Activated naive CD4-positive, alpha-beta T cell treated with anti-CD3 and anti-CD28 coated beads for 36 hours (primary cell): ENCODE results near the gene CLASP1. TPM values are rescaled to one million over a fixed set of nuclear protein-coding genes. Genes with fewer than 3 reads are reported as not detected.
A peak's percentile ranks its signal among the peaks of the same experiment; 100 is the strongest.
"Not testable (repeated sequence)": the region's sequence is repeated elsewhere in the genome, so short reads cannot be mapped to it uniquely, and the experiment has no call there.

ENCODE experiments used
- CTCF ChIA-PET: fragments of 350-600 bp; sonication (Branson Sonifier 250); formaldehyde crosslinking; loops from one replicate; lab custom pipeline; 2021; ENCODE audit warnings: antibody characterized with exemption; lab: Charles Lee
- DNase-seq: peaks from one replicate; pipeline ENCODE4 v3.0.0-alpha.2; 2020
- H3K27ac Mint-ChIP-seq: one replicate; pipeline ENCODE4 v1.8.0; 2021; ENCODE audit warnings: mild to moderate bottlenecking, mixed read lengths
- H3K27me3 Mint-ChIP-seq: one replicate; pipeline ENCODE4 v1.8.0; 2021; ENCODE audit warnings: low read depth, mixed read lengths
- H3K36me3 Mint-ChIP-seq: one replicate; pipeline ENCODE4 v1.8.0; 2021; ENCODE audit warnings: low read depth, mixed read lengths
- H3K4me1 Mint-ChIP-seq: one replicate; pipeline ENCODE4 v1.8.0; 2021; ENCODE audit warnings: low read depth, mixed read lengths
- H3K4me3 Mint-ChIP-seq: one replicate; pipeline ENCODE4 v1.8.0; 2021; ENCODE audit warnings: mild to moderate bottlenecking, moderate library complexity, mixed read lengths
- H3K9me3 Mint-ChIP-seq: one replicate; pipeline ENCODE4 v1.8.0; 2021; ENCODE audit warnings: mixed read lengths
- intact Hi-C: fragments of 100-400 bp; cut with micrococcal nuclease; formaldehyde crosslinking; loops from one replicate; pipeline ENCODE4 v1.15.1; 2023
- total RNA-seq, 2 experiments: library from RNA; stranded (reverse); gene quantifications; one replicate each; pipeline ENCODE4 v1.2.3, GENCODE V29; 2021

Gene CLASP1
- total RNA-seq, 2 experiments from 2014 or later: 47.3 to 51.5 TPM

DNA sequence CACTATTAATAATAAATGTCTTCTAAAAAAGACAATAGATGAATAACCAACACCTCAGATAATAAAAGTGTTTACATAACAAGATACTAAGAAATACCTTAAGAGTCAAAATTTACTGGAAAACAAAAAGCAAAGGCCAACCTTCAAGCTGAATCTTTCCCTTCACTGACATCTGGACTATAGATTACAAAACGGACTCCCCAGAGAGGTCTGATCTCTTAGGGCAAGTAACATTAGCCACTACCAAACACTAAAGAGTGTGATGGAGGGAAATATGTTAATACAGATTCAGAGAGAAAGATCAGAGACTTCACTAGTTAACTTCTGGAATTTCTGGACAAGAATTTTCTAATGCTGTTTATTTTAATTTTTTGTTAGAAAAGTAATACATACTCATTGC is 13.9 kb downstream of the CLASP1 start:
- Mint-ChIP-seq H3K27ac (no peak overlapping the region), H3K36me3 (peaks cover 18% of the 10 kb centered on the region), H3K9me3 (peaks cover 8% of the 10 kb centered on the region), H3K4me1 (peaks cover 31% of the 10 kb centered on the region), H3K27me3 (no peaks in the 10 kb centered on the region), H3K4me3 (no peak overlapping the region)
- DNase-seq: no peak
- intact Hi-C loops: no loop called here
- CTCF ChIA-PET: interaction anchor here (1.1 kb wide), 1 partner anchor 8 kb away, joined by 3 read pairs; no protein-coding TSS in a partner anchor

DNA sequence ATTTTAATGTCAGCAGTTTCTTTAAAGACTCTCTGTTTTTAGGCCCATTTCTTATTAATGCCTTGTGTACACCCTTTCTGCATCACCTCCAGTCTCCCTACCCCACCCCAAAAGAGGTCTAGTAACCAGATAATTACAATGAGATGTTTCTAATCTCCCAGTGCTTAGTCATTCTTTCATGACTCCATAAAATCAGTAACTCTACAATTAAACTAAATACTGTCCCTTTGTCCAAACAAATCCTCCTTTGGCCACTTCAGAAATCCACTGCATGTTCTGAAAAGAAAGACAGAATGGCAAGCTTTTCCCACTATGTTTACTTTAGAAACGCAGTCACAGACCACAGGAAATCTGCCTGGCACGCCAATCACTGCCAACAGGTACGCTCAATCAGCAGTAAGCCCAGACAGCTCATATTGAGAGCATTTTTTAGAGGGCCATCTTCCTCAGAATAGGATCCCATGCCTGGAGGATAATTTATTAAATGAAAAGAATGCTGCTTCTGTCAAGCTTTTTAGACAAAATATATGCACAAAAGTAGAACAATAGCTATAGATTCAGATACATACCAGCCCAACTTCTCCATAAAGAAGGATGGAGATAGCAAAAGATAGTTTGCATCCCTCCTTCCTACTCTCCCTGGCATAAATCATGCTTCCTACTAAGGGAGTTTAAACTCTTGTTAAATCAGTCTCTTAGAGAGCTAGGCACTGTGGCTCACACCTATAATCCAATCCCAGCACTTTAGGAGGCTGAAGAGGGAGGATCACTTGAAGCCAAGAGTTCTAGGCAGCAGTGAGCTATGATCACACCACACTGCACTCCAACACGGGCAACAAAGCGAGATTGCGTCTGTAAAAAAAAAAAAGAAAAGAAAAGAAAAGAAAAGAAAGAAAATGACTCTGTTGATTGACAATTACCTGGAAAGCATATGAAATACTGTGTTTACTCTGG is 14.6 kb downstream of the CLASP1 start:
- Mint-ChIP-seq H3K27me3 (no peaks in the 10 kb centered on the region), H3K27ac (no peak overlapping the region), H3K4me3 (no peak overlapping the region), H3K36me3 (peaks cover 13% of the 10 kb centered on the region), H3K4me1 (peaks cover 33% of the 10 kb centered on the region), H3K9me3 (peaks cover 5% of the 10 kb centered on the region)
- intact Hi-C loops: loop anchor here (1.0 kb wide), 1 partner anchor 14 kb away; no protein-coding TSS in a partner anchor
- peak; percentile 17 for DNase-seq
- CTCF ChIA-PET: interaction anchor here (1.1 kb wide), 1 partner anchor 8 kb away, joined by 3 read pairs; no protein-coding TSS in a partner anchor

DNA sequence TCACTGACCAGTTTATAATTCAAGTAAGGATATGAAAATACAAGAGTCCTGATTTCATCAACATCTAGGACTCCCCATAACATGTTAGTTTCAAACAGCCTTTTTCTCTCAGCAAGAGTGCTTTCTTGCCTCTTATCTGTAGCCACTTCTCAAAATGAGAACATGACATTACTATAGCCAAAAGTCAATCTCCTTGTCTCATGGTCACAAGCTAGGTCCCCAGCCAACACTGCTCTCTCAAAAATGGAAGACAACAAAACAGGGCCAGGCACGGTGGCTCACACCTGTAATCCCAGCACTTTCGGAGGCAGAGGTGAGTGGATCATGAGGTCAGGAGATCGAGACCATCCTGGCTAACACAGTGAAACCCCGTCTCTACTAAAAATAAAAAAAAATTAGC is 15.8 kb downstream of the CLASP1 start:
- Mint-ChIP-seq H3K27me3 (no peaks in the 10 kb centered on the region), H3K9me3 (peaks cover 3% of the 10 kb centered on the region), H3K4me1 (peaks cover 33% of the 10 kb centered on the region), H3K27ac (no peak overlapping the region), H3K36me3 (peaks cover 9% of the 10 kb centered on the region), H3K4me3 (no peak overlapping the region)
- intact Hi-C loops: no loop called here
- DNase-seq: no peak
- CTCF ChIA-PET: interaction anchor here (0.6 kb wide), 1 partner anchor 9 kb away, joined by 3 read pairs; no protein-coding TSS in a partner anchor

DNA sequence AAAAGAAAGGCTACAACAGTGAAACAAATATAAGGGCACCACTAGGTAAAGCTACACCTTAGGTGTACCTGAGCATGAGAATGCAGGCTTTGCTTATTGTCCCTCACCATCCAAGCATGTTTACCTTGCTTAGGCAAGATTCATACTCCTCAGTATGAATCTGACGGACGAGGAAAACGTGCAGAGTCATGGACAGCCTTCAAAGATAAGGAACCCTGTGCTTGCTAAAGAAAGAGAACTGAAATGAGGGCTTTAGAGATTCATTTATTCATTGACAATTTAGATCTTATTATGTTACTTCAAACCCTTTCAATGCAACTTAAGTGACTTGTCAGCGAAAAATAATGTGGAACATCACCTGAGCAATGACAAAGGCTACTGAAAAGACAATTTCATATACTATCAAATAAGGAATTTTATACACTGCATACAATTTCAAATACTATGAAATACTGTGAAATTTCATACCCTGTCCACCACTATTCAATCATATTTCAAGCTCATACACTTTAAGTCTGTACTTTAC is 21.7 kb downstream of the CLASP1 start:
- no peak overlapping the region for H3K27ac Mint-ChIP-seq
- H3K27me3 Mint-ChIP-seq: no peaks in the 10 kb centered on the region
- H3K9me3 Mint-ChIP-seq: no peaks in the 10 kb centered on the region
- H3K4me3 Mint-ChIP-seq: no peak overlapping the region
- CTCF ChIA-PET: no interaction called here
- intact Hi-C loops: no loop called here
- peaks cover 16% of the 10 kb centered on the region for H3K4me1 Mint-ChIP-seq
- DNase-seq: no peak
- H3K36me3 Mint-ChIP-seq: peaks cover 5% of the 10 kb centered on the region

DNA sequence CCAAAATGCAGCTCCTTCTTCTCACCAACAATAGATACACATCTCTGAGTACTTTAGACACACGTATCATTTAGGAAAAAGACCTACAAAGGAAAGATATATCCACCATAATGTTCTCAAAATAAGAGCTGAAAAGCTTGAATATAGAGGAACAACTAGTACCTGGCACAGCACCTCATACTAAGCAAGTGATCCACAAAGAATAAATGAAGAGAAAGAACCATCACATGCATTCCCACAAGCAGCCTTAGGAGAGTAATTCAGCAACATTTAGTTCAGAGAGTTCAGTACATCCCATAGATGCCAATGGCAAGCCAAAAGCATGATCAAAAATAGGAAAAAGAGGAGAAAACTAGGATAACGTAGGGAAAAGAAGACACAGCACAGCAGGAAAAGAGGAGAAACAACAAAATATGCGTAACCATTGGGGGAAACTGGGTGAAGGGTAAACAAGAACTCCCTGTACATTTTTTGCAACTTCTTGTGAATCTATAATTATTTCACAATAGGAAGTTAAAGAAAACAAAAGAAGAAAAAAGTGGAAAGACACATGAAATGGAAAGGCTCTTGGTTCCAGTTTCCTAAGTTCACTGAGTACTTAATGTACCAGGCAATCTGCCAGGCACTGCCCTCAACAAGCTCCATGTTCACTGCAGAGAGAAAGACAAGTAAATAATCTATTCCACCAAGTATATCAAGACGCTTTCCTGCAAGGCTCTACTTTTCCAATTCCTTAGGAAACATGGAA is 22.3 kb downstream of the CLASP1 start:
- peaks cover 5% of the 10 kb centered on the region for H3K36me3 Mint-ChIP-seq
- CTCF ChIA-PET: no interaction called here
- H3K27me3 Mint-ChIP-seq: no peaks in the 10 kb centered on the region
- H3K4me3 Mint-ChIP-seq: no peak overlapping the region
- no peaks in the 10 kb centered on the region for H3K9me3 Mint-ChIP-seq
- DNase-seq: no peak
- no peak overlapping the region for H3K27ac Mint-ChIP-seq
- H3K4me1 Mint-ChIP-seq: peaks cover 16% of the 10 kb centered on the region
- intact Hi-C loops: no loop called here

DNA sequence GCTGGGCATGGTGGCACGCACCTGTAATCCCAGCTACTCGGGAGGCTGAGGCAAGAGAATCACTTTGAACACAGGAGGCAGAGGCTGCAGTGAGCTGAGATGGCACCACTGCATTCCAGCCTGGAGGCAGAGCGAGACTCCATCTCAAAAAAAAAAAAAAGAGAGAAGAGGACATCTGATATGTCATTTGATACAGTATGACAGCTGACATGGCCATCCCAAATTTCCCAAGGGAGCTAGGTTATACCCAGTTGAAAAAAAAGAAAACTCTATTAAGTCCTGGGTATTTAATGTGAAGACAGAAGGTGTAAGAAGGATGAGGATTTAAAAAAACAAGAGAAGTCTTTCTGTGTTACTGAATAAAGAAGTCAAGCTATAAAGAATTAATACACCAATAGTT is 23.3 kb downstream of the CLASP1 start:
- Mint-ChIP-seq H3K27ac (no peak overlapping the region), H3K9me3 (no peaks in the 10 kb centered on the region), H3K4me1 (peaks cover 16% of the 10 kb centered on the region), H3K4me3 (no peak overlapping the region), H3K36me3 (peaks cover 5% of the 10 kb centered on the region), H3K27me3 (no peaks in the 10 kb centered on the region)
- intact Hi-C loops: no loop called here
- CTCF ChIA-PET: interaction anchor here (0.6 to 1.1 kb wide), 3 partner anchors 26 to 164 kb away, joined by 3 to 4 read pairs (median 4); no protein-coding TSS in a partner anchor
- DNase-seq: no peak

DNA sequence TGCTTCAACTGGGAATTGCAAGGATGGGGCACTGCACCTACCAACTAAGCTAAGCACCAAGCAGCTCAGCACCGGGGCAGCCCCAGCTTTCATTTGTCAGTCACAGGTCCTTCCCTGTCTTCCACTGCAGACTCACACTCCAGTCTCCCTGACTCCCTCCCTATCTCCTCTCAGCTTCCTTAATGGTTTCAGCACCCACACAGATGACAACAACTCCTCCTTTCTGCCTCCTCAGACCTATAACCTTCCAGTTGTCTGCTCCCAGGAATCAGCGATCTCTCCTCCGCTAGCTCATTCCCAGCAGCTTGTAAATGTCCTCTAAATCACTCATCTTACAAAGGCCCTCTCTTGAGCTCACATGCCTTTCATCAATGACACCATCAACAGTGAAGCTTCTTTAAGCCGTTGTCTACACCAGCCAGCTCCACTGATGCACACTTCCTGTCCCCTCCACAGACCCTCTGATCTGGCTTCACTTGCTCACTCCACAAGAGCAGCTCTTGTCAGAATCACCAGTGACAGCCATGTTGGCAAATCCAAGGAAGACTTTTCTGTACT is 32.1 kb downstream of the CLASP1 start:
- CTCF ChIA-PET: no interaction called here
- Mint-ChIP-seq H3K27me3 (no peaks in the 10 kb centered on the region), H3K4me1 (peaks cover 7% of the 10 kb centered on the region), H3K36me3 (peaks cover 5% of the 10 kb centered on the region), H3K27ac (no peak overlapping the region), H3K9me3 (no peaks in the 10 kb centered on the region), H3K4me3 (no peak overlapping the region)
- intact Hi-C loops: no loop called here
- DNase-seq: peak; percentile 26

DNA sequence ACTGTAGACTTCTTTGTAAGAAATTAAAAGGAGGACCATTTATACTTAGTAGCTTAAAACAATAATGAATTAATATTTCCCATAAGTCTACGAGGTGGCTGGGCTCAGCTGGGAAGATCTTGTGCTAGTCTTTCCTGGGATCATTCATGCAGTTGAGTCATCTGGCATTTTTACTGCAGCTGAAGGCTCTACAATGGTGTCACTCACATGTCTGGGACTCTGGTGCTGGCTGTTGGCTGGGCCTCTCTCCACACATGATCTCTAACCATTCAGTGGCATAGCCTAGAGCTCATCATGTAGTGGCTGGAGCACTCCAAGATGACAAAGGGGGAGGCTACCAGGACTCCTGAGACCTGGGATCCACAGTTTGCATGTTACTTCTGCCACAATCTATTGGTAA is 35.5 kb downstream of the CLASP1 start:
- no peak overlapping the region for H3K27ac Mint-ChIP-seq
- DNase-seq: no peak
- CTCF ChIA-PET: interaction anchor here (0.6 to 1.3 kb wide), 2 partner anchors 17 to 1366 kb away, joined by 4 to 9 read pairs; no protein-coding TSS in a partner anchor

DNA sequence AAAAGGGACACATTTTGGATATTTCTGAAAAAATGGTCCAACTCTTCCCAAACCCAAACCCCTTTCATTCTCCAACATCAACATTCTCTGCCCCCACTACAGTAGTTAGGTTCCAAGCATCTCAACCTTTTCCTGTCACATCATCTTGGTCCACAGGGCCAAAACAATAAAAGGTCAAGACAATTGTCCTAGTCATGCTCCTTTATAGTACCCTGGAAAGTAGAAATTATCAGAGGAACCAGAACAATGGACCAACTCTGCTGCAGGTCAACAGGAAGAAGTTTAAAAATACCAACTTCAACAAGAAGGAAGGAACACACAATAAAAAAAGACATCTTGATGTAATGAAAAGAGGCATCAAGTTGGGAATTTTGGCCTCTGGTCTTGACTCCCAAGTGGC is 36.1 kb downstream of the CLASP1 start:
- H3K36me3 Mint-ChIP-seq: peaks cover 5% of the 10 kb centered on the region
- no peak overlapping the region for H3K27ac Mint-ChIP-seq
- peaks cover 10% of the 10 kb centered on the region for H3K4me1 Mint-ChIP-seq
- H3K27me3 Mint-ChIP-seq: no peaks in the 10 kb centered on the region
- intact Hi-C loops: no loop called here
- no peak overlapping the region for H3K4me3 Mint-ChIP-seq
- no peak for DNase-seq
- H3K9me3 Mint-ChIP-seq: no peaks in the 10 kb centered on the region
- CTCF ChIA-PET: interaction anchor here (0.6 to 1.3 kb wide), 2 partner anchors 16 to 1365 kb away, joined by 4 to 9 read pairs; no protein-coding TSS in a partner anchor

More for the DNA sequence above, 35.5 kb downstream of the CLASP1 start:
- H3K9me3 Mint-ChIP-seq: no peaks in the 10 kb centered on the region
- H3K36me3 Mint-ChIP-seq: peaks cover 5% of the 10 kb centered on the region
- H3K4me1 Mint-ChIP-seq: peaks cover 9% of the 10 kb centered on the region
- intact Hi-C loops: no loop called here
- no peaks in the 10 kb centered on the region for H3K27me3 Mint-ChIP-seq
- H3K4me3 Mint-ChIP-seq: no peak overlapping the region

DNA sequence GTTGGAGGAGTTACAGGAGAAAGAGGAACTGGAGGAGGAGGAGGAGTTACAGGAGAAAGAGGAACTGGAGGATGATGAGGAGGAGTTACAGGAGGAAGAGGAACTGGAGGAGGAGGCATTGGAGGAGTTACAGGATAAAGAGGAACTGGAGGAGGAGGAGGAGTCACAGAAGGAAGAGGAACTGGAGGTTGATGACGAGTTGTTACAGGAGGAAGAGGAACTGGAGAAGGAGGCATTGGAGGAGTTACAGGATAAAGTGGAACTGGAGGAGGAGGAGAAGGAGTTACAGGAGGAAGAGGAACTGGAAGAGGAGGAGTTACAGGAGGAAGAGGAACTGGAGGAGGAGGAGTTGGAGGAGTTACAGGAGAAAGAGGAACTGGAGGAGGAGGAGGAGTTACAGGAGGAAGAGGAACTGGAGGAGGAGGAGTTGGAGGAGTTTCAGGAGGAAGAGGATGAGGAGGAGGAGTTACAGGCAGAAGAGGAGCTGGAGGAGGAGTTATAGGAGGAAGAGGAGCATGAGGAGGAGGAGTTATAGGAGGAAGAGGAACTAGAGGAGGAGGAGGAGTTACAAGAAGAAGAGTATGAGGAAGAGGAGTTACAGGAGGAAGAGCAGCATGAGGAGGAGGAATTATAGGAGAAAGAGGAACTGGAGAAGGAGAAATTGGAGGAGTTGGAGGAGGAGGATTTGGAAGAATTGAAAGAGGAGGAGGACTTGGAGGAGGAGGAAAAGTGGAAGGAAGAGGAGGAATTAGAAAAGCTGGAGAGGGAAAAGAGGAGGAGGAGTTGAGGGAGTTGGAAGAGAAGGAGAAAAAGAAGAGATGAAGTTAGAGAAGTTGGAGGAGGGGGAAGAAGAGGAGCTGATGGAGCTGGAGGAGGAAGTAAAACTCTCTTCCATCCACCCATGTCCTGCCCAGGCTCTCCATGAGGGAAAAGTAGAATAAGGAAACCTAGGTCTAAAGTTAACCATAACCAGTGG is 37.2 kb downstream of the CLASP1 start:
- H3K36me3 Mint-ChIP-seq: peaks cover 5% of the 10 kb centered on the region
- DNase-seq: no peak
- no peaks in the 10 kb centered on the region for H3K9me3 Mint-ChIP-seq
- CTCF ChIA-PET: interaction anchor here (0.6 to 0.7 kb wide), 2 partner anchors 81 to 82 kb away, joined by 3 to 4 read pairs; partner anchors contain the start of gene RNU4ATAC
- no peaks in the 10 kb centered on the region for H3K27me3 Mint-ChIP-seq
- no peak overlapping the region for H3K4me3 Mint-ChIP-seq
- peaks cover 12% of the 10 kb centered on the region for H3K4me1 Mint-ChIP-seq
- no peak overlapping the region for H3K27ac Mint-ChIP-seq
- intact Hi-C loops: no loop called here

DNA sequence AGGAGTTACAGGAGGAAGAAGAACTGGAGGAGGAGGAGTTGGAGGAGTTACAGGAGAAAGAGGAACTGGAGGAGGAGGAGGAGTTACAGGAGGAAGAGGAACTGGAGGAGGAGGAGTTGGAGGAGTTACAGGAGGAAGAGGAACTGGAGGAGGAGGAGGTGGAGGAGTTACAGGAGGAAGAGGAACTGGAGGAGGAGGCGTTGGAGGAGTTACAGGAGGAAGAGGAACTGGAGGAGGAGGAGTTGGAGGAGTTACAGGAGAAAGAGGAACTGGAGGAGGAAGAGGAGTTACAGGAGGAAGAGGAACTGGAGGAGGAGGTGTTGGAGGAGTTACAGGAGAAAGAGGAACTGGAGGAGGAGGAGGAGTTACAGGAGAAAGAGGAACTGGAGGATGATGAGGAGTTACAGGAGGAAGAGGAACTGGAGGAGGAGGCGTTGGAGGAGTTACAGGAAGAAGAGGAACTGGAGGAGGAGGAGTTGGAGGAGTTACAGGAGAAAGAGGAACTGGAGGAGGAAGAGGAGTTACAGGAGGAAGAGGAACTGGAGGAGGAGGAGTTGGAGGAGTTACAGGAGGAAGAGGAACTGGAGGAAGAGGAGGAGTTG is 38.1 kb downstream of the CLASP1 start:
- CTCF ChIA-PET, DNase-seq, H3K27ac Mint-ChIP-seq, H3K27me3 Mint-ChIP-seq, H3K9me3 Mint-ChIP-seq, intact Hi-C loops, H3K4me3 Mint-ChIP-seq, H3K36me3 Mint-ChIP-seq: not testable (repeated sequence)
- H3K4me1 Mint-ChIP-seq: peaks cover 14% of the 10 kb centered on the region
